ENCODE results near the gene CAPG. TPM values are rescaled to one million over a fixed set of nuclear protein-coding genes. Genes with fewer than 3 reads are reported as not detected.
A peak's percentile ranks its signal among the peaks of the same experiment; 100 is the strongest.

CAPG gene
- total and polyA plus RNA-seq, 9 of the 15 experiments (the other 6 are each of a cell fraction or from before 2014, with no cell fraction given), result 10.6 to 90.4 (median 56.0) TPM

DNA sequence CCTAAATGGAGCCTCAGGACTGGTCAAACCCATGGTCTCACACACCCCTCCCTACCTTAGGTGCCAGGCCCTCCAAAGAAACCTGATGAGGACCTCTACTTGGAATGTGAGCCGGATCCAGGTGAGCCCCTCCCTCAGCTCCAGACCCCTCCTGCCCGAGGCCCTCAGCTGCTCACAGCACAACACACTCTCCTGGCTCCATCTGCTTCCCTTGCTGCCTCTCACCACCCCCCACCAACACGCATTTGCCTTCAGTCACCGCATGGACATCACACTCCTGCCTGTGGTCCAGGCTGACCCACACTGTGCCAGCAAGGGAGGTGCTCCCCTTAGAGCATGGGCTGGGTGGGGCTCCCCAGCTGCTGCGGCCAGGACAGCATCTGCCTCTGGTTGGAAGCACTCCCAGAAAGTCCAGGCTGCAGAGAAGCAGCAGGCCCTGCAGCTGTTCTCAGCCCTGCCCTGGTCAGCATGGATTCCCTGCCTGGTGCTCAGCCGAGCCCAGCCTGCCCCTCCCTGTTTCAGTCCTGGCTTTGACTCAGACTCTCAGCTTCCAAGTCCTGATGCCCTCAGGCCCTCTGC, 23.4 kb upstream of the CAPG start:
- peaks cover 39 to 70% of the 10 kb centered on the region in 2 experiments for H3K4me1 ChIP-seq (replicated peaks in 1 of 2; ENCODE audit: control insufficient read depth in 2 of 2, insufficient read depth in 2 of 2, low read length in 2 of 2)

More for the DNA sequence above, 23.4 kb upstream of the CAPG start:
- Histone ChIP-seq H3K79me2 (ENCODE audit: control insufficient read depth, insufficient read depth, low read length) (no peaks in the 10 kb centered on the region; the same call in 2 of the 3 replicates), H3K27ac (ENCODE audit: extremely low read depth, low read depth, low read length) (no peak overlapping the region; the same call in 2 of the 3 replicates), H3K9ac (ENCODE audit: insufficient read depth in 1 of 2, low read depth in 2 of 2, low read length in 2 of 2) (peak overlapping the region in 1 of 2 experiments; percentile 73; a peak in 2 of 4 replicates), H4K20me1 (replicated peaks; ENCODE audit: control insufficient read depth, insufficient read depth, low read length) (no peaks in the 10 kb centered on the region), H3K4me3 (no peak overlapping the region), H3K9me1 (ENCODE audit: control insufficient read depth, insufficient read depth, low read length) (no peaks in the 10 kb centered on the region), H3K27me3 (ENCODE audit: control insufficient read depth in 2 of 2, insufficient read depth in 2 of 2, low read length in 2 of 2) (no peaks in the 10 kb centered on the region), H3K36me3 (ENCODE audit: control insufficient read depth, insufficient read depth, low read length) (no peaks in the 10 kb centered on the region), H3K4me2 (ENCODE audit: insufficient read depth, low read length) (no peak overlapping the region), H2AFZ (ENCODE audit: low read depth, low read length) (no peak overlapping the region), H3K9me3 (replicated peaks; ENCODE audit: control insufficient read depth, insufficient read depth, low read depth, low read length) (no peaks in the 10 kb centered on the region)
- in situ Hi-C loops (cut with MboI), result no loop called here
- FAIRE-seq (no peak), DNase-seq (ENCODE audit: extremely low read depth in 1 of 4, low spot score in 3 of 4) (no peak), ATAC-seq (no peak)
- CTCF ChIA-PET (ENCODE audit: low intra/inter-chr PET ratio), result no interaction called here
- 57% methylated on average over 6 of the region's 6 CpGs for WGBS (ENCODE audit: insufficient coverage, low coverage, missing lambda C conversion rate)
- POLR2A ChIA-PET, result interaction anchor here (1.0 to 63.9 kb wide), 3 partner anchors 13 to 112 kb away, joined by 3 to 1576 read pairs (median 4); partner anchors contain the start of gene MAT2A
- TF ChIP-seq ZNF586 (CRISPR knock-in tag; conservative IDR thresholded peaks at IDR 0.05) (no peak), NCOR1 (IDR thresholded peaks at IDR 0.05) (no peak), CBFA2T2 (conservative IDR thresholded peaks at IDR 0.05) (peak; percentile 31)
- TF ChIP-seq, protein P1, sequence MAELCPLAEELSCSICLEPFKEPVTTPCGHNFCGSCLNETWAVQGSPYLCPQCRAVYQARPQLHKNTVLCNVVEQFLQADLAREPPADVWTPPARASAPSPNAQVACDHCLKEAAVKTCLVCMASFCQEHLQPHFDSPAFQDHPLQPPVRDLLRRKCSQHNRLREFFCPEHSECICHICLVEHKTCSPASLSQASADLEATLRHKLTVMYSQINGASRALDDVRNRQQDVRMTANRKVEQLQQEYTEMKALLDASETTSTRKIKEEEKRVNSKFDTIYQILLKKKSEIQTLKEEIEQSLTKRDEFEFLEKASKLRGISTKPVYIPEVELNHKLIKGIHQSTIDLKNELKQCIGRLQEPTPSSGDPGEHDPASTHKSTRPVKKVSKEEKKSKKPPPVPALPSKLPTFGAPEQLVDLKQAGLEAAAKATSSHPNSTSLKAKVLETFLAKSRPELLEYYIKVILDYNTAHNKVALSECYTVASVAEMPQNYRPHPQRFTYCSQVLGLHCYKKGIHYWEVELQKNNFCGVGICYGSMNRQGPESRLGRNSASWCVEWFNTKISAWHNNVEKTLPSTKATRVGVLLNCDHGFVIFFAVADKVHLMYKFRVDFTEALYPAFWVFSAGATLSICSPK (IDR thresholded peaks at IDR 0.05; ENCODE audit: borderline replicate concordance), result no peak
- intact Hi-C loops (cut with micrococcal nuclease), result no loop called here
- no TSS peak for BruUV-seq (replicated peaks)
